Measurements from ENCODE around the gene PTOV1.

- TF ChIP-seq CTCF (conservative IDR thresholded peaks at IDR 0.05; ENCODE audit: low read depth, low read length): no peak
- no peak for TF ChIP-seq EZH2 (IDR thresholded peaks at IDR 0.05; ENCODE audit: borderline replicate concordance, low read depth, low read length, poor library complexity, severe bottlenecking)
These were observed 25.6 kb downstream of the PTOV1 start for GRCh38 chr19:49876422-49877019.
